ENCODE data around the gene MAD1L1. TPM values are rescaled to one million over a fixed set of nuclear protein-coding genes. Genes with fewer than 3 reads are reported as not detected.
"Not testable (repeated sequence)": the region's sequence is repeated elsewhere in the genome, so short reads cannot be mapped to it uniquely, and the experiment has no call there.

MAD1L1 gene
- total and polyA plus RNA-seq, 7 experiments from 2014 or later: 112 to 314 (median 136) TPM

DNA sequence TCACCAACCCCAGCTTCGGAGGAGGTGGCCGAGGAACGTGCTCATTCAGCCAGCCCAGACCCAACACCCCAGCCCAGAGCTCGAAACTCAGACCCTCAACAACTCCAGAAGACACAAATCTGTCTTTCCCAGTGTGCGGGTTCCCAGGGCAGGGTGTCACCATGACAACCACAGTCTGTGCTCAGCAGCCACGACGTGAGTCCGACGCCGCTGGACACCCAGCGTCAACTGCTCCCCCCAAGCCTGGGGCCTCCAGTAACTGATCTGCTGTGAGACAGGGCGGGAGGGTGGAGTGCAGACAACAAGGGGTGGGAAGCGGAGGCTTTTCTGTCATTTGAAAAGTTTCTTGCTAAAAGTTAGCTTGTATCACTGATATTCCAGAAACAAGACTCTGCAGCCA lies 167.2 kb downstream of the MAD1L1 start:
- Mint-ChIP-seq H3K36me3 (peaks cover 0 to 7% (median 4%) of the 10 kb centered on the region in 5 donors), H3K27ac (peak overlapping the region in 8 of 9 donors; percentile 38 to 94 (median 91)), H3K4me3 (peak overlapping the region in 7 of 10 donors; percentile 16 to 84 (median 73)), H3K4me1 (peaks cover 12 to 65% (median 40%) of the 10 kb centered on the region in 7 donors), H3K9me3 (peaks cover 0 to 3% (median 0%) of the 10 kb centered on the region in 11 donors), H3K27me3 (no peaks in the 10 kb centered on the region)
- H3K9me3 ChIP-seq (ENCODE audit: control insufficient read depth in 2 of 3, low read length in 3 of 3): peaks cover 0 to under 1% (median 0%) of the 10 kb centered on the region in 3 experiments
- no peak overlapping the region for H3K4me3 ChIP-seq (ENCODE audit: low read length)
- no peaks in the 10 kb centered on the region for H3K27me3 ChIP-seq (ENCODE audit: control insufficient read depth in 2 of 2, insufficient read depth in 2 of 2, low read length in 2 of 2)
- POLR2A ChIA-PET: interaction anchor here (0.6 to 2.3 kb wide), 5 partner anchors 9 to 288 kb away, joined by 3 to 11 read pairs (median 3); no protein-coding TSS in a partner anchor
- ATAC-seq: no peak
- peak overlapping the region; percentile 66 for H3K27ac ChIP-seq (ENCODE audit: low read depth, low read length)
- no peaks in the 10 kb centered on the region for H3K36me3 ChIP-seq (ENCODE audit: control insufficient read depth in 2 of 3, insufficient read depth in 3 of 3, low read length in 3 of 3)
- no peak for DNase-seq
- intact Hi-C loops (cut with micrococcal nuclease): loop anchor here in 1 of 2 donors (5.0 kb wide), 1 partner anchor 37 kb away; no protein-coding TSS in a partner anchor
- H3K4me1 ChIP-seq (ENCODE audit: control insufficient read depth in 2 of 2, insufficient read depth in 2 of 2, low read length in 2 of 2): peaks cover 6 to 44% of the 10 kb centered on the region in 2 donors
- CTCF ChIA-PET: interaction anchor here (1.1 to 1.6 kb wide), 2 partner anchors 34 to 39 kb away, joined by 3 read pairs; no protein-coding TSS in a partner anchor

DNA sequence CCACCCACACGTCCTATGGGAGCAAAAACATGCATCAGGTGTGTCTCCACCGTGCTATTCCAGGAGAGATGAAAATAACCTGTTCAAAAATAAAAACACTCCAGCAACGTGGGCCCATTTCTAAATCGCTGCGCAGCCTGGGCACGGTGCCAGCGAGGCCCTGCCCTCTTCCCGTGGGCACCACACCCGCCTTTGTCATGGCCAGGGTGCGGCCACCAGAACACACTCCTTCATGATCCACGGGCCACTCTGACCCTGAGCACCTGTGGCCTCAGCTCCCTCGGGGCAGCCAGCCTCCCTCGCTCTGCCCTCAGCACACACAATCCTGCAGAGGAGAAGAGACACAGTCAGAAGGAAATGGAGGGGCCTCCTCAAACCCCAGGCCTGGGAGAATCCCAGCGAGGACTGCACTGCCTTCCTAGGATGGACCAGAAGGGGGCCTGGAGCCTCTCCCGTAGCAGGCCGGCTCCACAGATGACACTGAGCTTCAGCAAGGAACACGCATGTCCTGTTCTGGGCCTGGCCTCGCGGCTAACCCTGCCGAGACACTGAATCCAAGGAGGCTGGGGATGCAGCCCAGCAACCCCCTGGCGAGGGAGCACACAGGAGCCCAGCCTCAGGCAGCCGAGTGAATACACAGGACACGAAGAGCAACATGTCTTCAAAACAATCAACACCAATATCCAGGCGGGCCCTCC lies 169.0 kb downstream of the MAD1L1 start:
- DNase-seq (peak in 2 of 9 donors; percentile 10 to 23), ATAC-seq (peak; percentile 60)
- Histone ChIP-seq H3K4me3 (ENCODE audit: low read length) (no peak overlapping the region), H3K36me3 (ENCODE audit: control insufficient read depth in 2 of 3, insufficient read depth in 3 of 3, low read length in 3 of 3) (no peaks in the 10 kb centered on the region), H3K4me1 (ENCODE audit: control insufficient read depth in 2 of 2, insufficient read depth in 2 of 2, low read length in 2 of 2) (peaks cover 6 to 44% of the 10 kb centered on the region in 2 donors), H3K9me3 (ENCODE audit: control insufficient read depth in 2 of 3, low read length in 3 of 3) (peaks cover 0 to 9% (median 0%) of the 10 kb centered on the region in 3 experiments), H3K27ac (ENCODE audit: low read depth, low read length) (no peak overlapping the region), H3K27me3 (ENCODE audit: control insufficient read depth in 2 of 2, insufficient read depth in 2 of 2, low read length in 2 of 2) (no peaks in the 10 kb centered on the region)
- intact Hi-C loops (cut with micrococcal nuclease): no loop called here
- peaks cover 12 to 75% (median 40%) of the 10 kb centered on the region in 7 donors for H3K4me1 Mint-ChIP-seq
- H3K4me3 Mint-ChIP-seq: peak overlapping the region in 7 of 10 donors; percentile 45 to 72 (median 63)
- peaks cover 0 to 18% (median 17%) of the 10 kb centered on the region in 5 donors for H3K36me3 Mint-ChIP-seq
- POLR2A ChIA-PET: interaction anchor here (0.6 kb wide), 1 partner anchor 72 kb away, joined by 4 read pairs; no protein-coding TSS in a partner anchor
- CTCF ChIA-PET: interaction anchor here (0.7 kb wide), 1 partner anchor 841 kb away, joined by 3 read pairs; no protein-coding TSS in a partner anchor
- peaks cover 0 to 13% (median 0%) of the 10 kb centered on the region in 11 donors for H3K9me3 Mint-ChIP-seq
- H3K27ac Mint-ChIP-seq: peak overlapping the region; percentile 46 to 88 (median 77)
- H3K27me3 Mint-ChIP-seq: no peaks in the 10 kb centered on the region

DNA sequence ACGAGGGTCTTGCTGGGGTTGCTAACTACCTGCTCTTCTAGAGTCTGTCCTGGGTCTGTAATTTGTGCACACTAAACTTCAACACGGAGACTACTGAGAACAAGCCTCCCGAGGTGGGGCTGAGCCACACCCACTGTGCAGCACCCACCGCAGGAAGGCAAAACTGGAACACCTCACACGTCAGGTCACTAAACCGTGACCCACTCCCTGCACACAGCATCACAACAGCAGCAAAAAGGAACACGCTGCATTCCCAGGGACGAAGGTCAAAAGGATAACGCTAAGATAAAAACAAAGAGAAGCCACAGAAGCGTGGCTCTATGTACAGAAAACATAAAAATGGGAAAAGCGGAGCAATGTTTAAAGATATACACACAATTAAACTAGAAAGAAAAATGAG lies 170.1 kb downstream of the MAD1L1 start:
- H3K4me3 Mint-ChIP-seq: peak overlapping the region in 7 of 10 donors; percentile 29 to 72 (median 69)
- POLR2A ChIA-PET: no interaction called here
- Histone ChIP-seq H3K9me3 (ENCODE audit: control insufficient read depth in 2 of 3, low read length in 3 of 3) (peaks cover 0 to 9% (median 0%) of the 10 kb centered on the region in 3 experiments), H3K27ac (ENCODE audit: low read depth, low read length) (no peak overlapping the region), H3K4me3 (ENCODE audit: low read length) (no peak overlapping the region), H3K4me1 (ENCODE audit: control insufficient read depth in 2 of 2, insufficient read depth in 2 of 2, low read length in 2 of 2) (peaks cover 6 to 44% of the 10 kb centered on the region in 2 donors), H3K36me3 (ENCODE audit: control insufficient read depth in 2 of 3, insufficient read depth in 3 of 3, low read length in 3 of 3) (no peaks in the 10 kb centered on the region), H3K27me3 (ENCODE audit: control insufficient read depth in 2 of 2, insufficient read depth in 2 of 2, low read length in 2 of 2) (no peaks in the 10 kb centered on the region)
- peaks cover 0 to 20% (median 18%) of the 10 kb centered on the region in 5 donors for H3K36me3 Mint-ChIP-seq
- peak overlapping the region in 5 of 9 donors; percentile 75 to 87 (median 77) for H3K27ac Mint-ChIP-seq
- intact Hi-C loops (cut with micrococcal nuclease): no loop called here
- ATAC-seq: no peak
- peaks cover 12 to 74% (median 39%) of the 10 kb centered on the region in 7 donors for H3K4me1 Mint-ChIP-seq
- CTCF ChIA-PET: interaction anchor here (1.1 kb wide), 1 partner anchor 24 kb away, joined by 3 read pairs; no protein-coding TSS in a partner anchor
- no peak for DNase-seq
- peaks cover 0 to 13% (median 0%) of the 10 kb centered on the region in 11 donors for H3K9me3 Mint-ChIP-seq
- H3K27me3 Mint-ChIP-seq: no peaks in the 10 kb centered on the region

DNA sequence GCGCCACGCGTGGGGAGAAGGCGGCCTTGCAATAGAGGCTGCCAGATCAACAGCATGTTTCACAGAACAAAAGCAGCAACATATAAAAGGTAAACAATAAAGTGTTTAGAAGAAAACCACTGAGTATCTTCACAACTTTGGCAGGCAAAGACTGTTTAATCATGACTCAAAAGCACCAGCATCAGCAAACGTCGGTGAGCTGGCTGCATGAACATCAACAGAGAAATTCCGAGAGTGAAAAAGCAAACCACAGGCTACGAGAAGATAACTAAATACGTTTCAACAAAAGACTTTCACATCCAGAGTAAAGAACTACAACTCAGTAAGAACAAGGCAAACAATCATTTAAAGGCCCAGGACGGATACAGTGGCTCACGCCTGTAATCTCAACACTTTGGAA lies 172.0 kb downstream of the MAD1L1 start:
- intact Hi-C loops (cut with micrococcal nuclease): no loop called here
- ChIA-PET CTCF (no interaction called here), POLR2A (no interaction called here)
- ATAC-seq (no peak), DNase-seq (no peak)
- no peak overlapping the region for H3K4me3 Mint-ChIP-seq
- Histone ChIP-seq H3K27ac (ENCODE audit: low read depth, low read length) (no peak overlapping the region), H3K36me3 (ENCODE audit: control insufficient read depth in 2 of 3, insufficient read depth in 3 of 3, low read length in 3 of 3) (no peaks in the 10 kb centered on the region), H3K4me1 (ENCODE audit: control insufficient read depth in 2 of 2, insufficient read depth in 2 of 2, low read length in 2 of 2) (peaks cover 0 to 30% of the 10 kb centered on the region in 2 donors), H3K4me3 (ENCODE audit: low read length) (no peak overlapping the region), H3K27me3 (ENCODE audit: control insufficient read depth in 2 of 2, insufficient read depth in 2 of 2, low read length in 2 of 2) (no peaks in the 10 kb centered on the region), H3K9me3 (ENCODE audit: control insufficient read depth in 2 of 3, low read length in 3 of 3) (peaks cover 0 to 9% (median 0%) of the 10 kb centered on the region in 3 experiments)
- H3K27me3 Mint-ChIP-seq: no peaks in the 10 kb centered on the region
- H3K36me3 Mint-ChIP-seq: peaks cover 0 to 29% (median 18%) of the 10 kb centered on the region in 5 donors
- peaks cover 5 to 61% (median 30%) of the 10 kb centered on the region in 7 donors for H3K4me1 Mint-ChIP-seq
- H3K27ac Mint-ChIP-seq: peak overlapping the region in 1 of 9 donors; percentile 26
- H3K9me3 Mint-ChIP-seq: peaks cover 0 to 13% (median 0%) of the 10 kb centered on the region in 11 donors

DNA sequence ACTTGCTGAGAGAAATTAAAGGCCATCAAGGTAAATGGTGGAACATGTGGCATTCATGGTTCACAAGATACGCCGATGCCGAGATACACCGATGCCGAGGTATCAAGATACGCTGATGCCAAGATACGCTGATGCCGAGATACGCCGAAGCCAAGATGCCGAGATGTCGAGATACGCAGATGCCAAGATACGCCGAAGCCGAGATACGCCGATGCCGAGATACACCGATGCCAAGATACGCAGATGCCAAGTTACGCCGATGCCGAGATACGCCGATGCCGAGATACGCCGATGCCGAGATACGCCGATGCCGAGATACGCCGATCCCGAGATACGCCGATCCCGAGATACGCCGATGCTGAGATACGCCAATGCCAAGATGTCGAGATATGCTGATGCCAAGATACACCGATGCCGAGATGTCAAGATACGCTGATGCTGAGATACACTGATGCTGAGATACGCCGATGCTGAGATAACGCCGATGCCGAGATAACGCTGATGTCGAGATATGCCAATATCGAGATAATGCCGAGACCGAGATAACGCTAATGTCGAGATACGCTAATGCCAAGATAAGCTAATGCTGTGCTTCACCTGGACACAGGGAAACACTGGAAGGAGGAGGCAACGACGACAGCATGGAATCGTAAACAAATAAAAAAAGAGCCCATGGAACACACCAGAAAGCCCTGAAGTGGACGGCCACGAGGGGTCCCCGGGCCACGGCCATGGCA lies 172.6 kb downstream of the MAD1L1 start:
- ChIA-PET CTCF (no interaction called here), POLR2A (no interaction called here)
- Mint-ChIP-seq H3K4me3 (no peak overlapping the region), H3K27me3 (no peaks in the 10 kb centered on the region), H3K27ac (peak overlapping the region in 2 of 9 donors; percentile 10 to 11), H3K4me1 (peaks cover 5 to 56% (median 26%) of the 10 kb centered on the region in 7 donors), H3K36me3 (peaks cover 0 to 29% (median 18%) of the 10 kb centered on the region in 5 donors), H3K9me3 (peaks cover 0 to 13% (median 0%) of the 10 kb centered on the region in 11 donors)
- H3K36me3 ChIP-seq (ENCODE audit: control insufficient read depth in 2 of 3, insufficient read depth in 3 of 3, low read length in 3 of 3): no peaks in the 10 kb centered on the region
- no peak for ATAC-seq
- H3K9me3 ChIP-seq (ENCODE audit: control insufficient read depth in 2 of 3, low read length in 3 of 3): peaks cover 0 to 9% (median 0%) of the 10 kb centered on the region in 3 experiments
- no peak for DNase-seq
- no peak overlapping the region for H3K27ac ChIP-seq (ENCODE audit: low read depth, low read length)
- H3K27me3 ChIP-seq (ENCODE audit: control insufficient read depth in 2 of 2, insufficient read depth in 2 of 2, low read length in 2 of 2): no peaks in the 10 kb centered on the region
- H3K4me3 ChIP-seq (ENCODE audit: low read length): no peak overlapping the region
- intact Hi-C loops (cut with micrococcal nuclease): no loop called here
- peaks cover 0 to 24% of the 10 kb centered on the region in 2 donors for H3K4me1 ChIP-seq (ENCODE audit: control insufficient read depth in 2 of 2, insufficient read depth in 2 of 2, low read length in 2 of 2)

DNA sequence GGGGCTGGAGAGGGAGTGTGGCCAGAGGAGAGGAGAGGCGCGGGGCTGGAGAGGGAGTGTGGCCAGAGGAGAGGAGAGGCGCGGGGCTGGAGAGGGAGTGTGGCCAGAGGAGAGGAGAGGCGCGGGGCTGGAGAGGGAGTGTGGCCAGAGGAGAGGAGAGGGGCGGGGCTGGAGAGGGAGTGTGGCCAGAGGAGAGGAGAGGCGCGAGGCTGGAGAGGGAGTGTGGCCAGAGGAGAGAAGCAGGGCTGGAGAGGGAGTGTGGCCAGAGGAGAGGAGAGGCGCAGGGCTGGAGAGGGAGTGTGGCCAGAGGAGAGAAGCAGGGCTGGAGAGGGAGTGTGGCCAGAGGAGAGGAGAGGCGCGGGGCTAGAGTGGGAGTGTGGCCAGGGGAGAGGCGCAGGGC lies 174.5 kb downstream of the MAD1L1 start:
- H3K4me3 ChIP-seq (ENCODE audit: low read length); intact Hi-C loops (cut with micrococcal nuclease); H3K9me3 ChIP-seq (ENCODE audit: control insufficient read depth in 2 of 3, low read length in 3 of 3); POLR2A ChIA-PET; H3K27me3 Mint-ChIP-seq; H3K27ac ChIP-seq (ENCODE audit: low read depth, low read length); H3K4me3 Mint-ChIP-seq; H3K4me1 ChIP-seq (ENCODE audit: control insufficient read depth in 2 of 2, insufficient read depth in 2 of 2, low read length in 2 of 2); H3K27ac Mint-ChIP-seq; DNase-seq; H3K27me3 ChIP-seq (ENCODE audit: control insufficient read depth in 2 of 2, insufficient read depth in 2 of 2, low read length in 2 of 2); ATAC-seq; CTCF ChIA-PET: not testable (repeated sequence)
- peaks cover 0 to 40% (median 18%) of the 10 kb centered on the region in 5 donors for H3K36me3 Mint-ChIP-seq
- H3K9me3 Mint-ChIP-seq: peaks cover 0 to 13% (median 0%) of the 10 kb centered on the region in 11 donors
- H3K4me1 Mint-ChIP-seq: peaks cover 0 to 38% (median 12%) of the 10 kb centered on the region in 7 donors
- peaks cover 0 to 13% (median 0%) of the 10 kb centered on the region in 3 experiments for H3K36me3 ChIP-seq (ENCODE audit: control insufficient read depth in 2 of 3, insufficient read depth in 3 of 3, low read length in 3 of 3)
